ENCODE measurements around the gene ATF7.

DNA sequence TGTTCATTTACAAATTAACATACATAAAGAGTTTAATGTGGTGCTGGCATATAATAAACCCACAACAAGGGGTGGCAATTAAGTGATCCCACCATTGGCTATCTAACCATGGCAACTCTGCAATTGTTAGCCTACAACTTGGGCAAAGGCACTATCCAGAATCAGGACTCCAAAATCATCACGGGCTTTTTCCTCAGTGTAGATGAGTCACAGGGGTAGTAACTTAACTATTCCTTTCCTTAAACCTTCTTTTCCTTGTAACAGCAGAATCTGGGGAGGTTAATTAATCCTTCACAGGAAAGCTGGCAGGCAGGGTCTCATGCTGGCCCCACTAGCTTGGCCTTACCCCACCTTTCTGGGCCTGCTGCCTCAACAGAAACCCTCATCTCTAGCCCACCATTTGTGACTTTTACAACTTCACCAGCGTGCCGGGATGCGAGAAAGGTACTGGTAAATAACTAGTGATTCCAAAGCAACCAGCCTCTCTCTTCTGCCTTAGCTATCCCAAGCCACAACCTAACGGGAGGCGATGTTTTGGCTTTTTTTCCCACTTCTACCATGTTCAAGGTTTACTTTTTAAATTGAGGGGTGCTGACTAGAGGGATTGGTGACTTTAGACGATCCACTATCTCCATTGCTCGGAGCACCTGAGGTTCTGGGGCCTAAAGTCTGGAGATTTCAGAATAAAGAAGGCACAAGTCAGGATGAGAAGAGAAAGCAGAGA is 49.0 kb upstream of the ATF7 start:
- TF ChIP-seq CTCF (conservative IDR thresholded peaks at IDR 0.05 in 1 of 2, IDR thresholded peaks at IDR 0.05 in 1 of 2; ENCODE audit: extremely low read depth in 1 of 2, insufficient read depth in 1 of 2, low read depth in 1 of 2, low read length in 2 of 2) (no peak), EZH2 (IDR thresholded peaks at IDR 0.05; ENCODE audit: borderline replicate concordance, low read length) (no peak)
